Right renal pelvis (tissue), 4 donors: ENCODE results near the gene ST6GALNAC3. TPM values are rescaled to one million over a fixed set of nuclear protein-coding genes. Genes with fewer than 3 reads are reported as not detected.

Experiments used
- DNase-seq, 4 donors: peaks; one replicate each; pipeline ENCODE4 v3.0.0-alpha.2; 2013; ENCODE audit warnings: low read depth in 4 of 4, low spot score in 3 of 4, missing footprints in 1 of 4
- polyA plus RNA-seq, 4 donors: library from polyadenylated mRNA; unstranded; fragments of 120-200 nt; gene quantifications; one replicate each; pipeline ENCODE4 v1.2.1, GENCODE V29; 2013; ENCODE audit not compliant: insufficient read length in 4 of 4

Gene ST6GALNAC3
- polyA plus RNA-seq, 4 donors, result 91.5 to 110 (median 97.8) TPM

GRCh38 chr1:76408303-76408702 lies 333.8 kb downstream of the ST6GALNAC3 start:
- DNase-seq, result no peak

- DNase-seq, result no peak
Observed at GRCh38 chr1:76410499-76410898, 336.0 kb downstream of the ST6GALNAC3 start.

- no peak for DNase-seq
Observed at GRCh38 chr1:76418531-76418930, 344.0 kb downstream of the ST6GALNAC3 start.

- DNase-seq, result no peak
Observed at GRCh38 chr1:76419603-76420002, 345.1 kb downstream of the ST6GALNAC3 start.

- no peak for DNase-seq
Observed at GRCh38 chr1:76425201-76426145, 350.9 kb downstream of the ST6GALNAC3 start.

GRCh38 chr1:76426606-76427005 lies 352.1 kb downstream of the ST6GALNAC3 start:
- DNase-seq, result no peak

- DNase-seq, result no peak
Observed at GRCh38 chr1:76428028-76428427, 353.5 kb downstream of the ST6GALNAC3 start.

GRCh38 chr1:76430531-76430930 lies 356.0 kb downstream of the ST6GALNAC3 start:
- DNase-seq, result no peak

GRCh38 chr1:76433526-76433925 lies 359.0 kb downstream of the ST6GALNAC3 start:
- no peak for DNase-seq

- DNase-seq, result no peak
Observed at GRCh38 chr1:76443217-76443616, 368.7 kb downstream of the ST6GALNAC3 start.

GRCh38 chr1:76444773-76445172 lies 370.2 kb downstream of the ST6GALNAC3 start:
- DNase-seq, result peak in 3 of 4 donors; percentile 19 to 30 (median 26)

- no peak for DNase-seq
Observed at GRCh38 chr1:76450229-76450628, 375.7 kb downstream of the ST6GALNAC3 start.

GRCh38 chr1:76463278-76463677 lies 388.7 kb downstream of the ST6GALNAC3 start:
- DNase-seq, result no peak

GRCh38 chr1:76463849-76464248 lies 389.3 kb downstream of the ST6GALNAC3 start:
- DNase-seq, result no peak

GRCh38 chr1:76465030-76465429 lies 390.5 kb downstream of the ST6GALNAC3 start:
- no peak for DNase-seq

GRCh38 chr1:76470166-76470565 lies 395.6 kb downstream of the ST6GALNAC3 start:
- no peak for DNase-seq

- no peak for DNase-seq
Observed at GRCh38 chr1:76471536-76471935, 397.0 kb downstream of the ST6GALNAC3 start.

GRCh38 chr1:76473591-76473990 lies 399.0 kb downstream of the ST6GALNAC3 start:
- DNase-seq, result no peak

- DNase-seq, result no peak
Observed at GRCh38 chr1:76474922-76475321, 400.4 kb downstream of the ST6GALNAC3 start.

- DNase-seq, result no peak
Observed at GRCh38 chr1:76477156-76477555, 402.6 kb downstream of the ST6GALNAC3 start.

GRCh38 chr1:76480827-76481226 lies 406.3 kb downstream of the ST6GALNAC3 start:
- DNase-seq, result no peak

- no peak for DNase-seq
Observed at GRCh38 chr1:76481672-76482071, 407.1 kb downstream of the ST6GALNAC3 start.
